ENCODE data around the gene MGST2.

MGST2 gene

GRCh38 chr4:139711461-139711860, 45.8 kb downstream of the MGST2 start:
- H3K36me3 ChIP-seq (ENCODE audit: insufficient read depth, low read length) = no peaks in the 10 kb centered on the region
- H3K4me3 ChIP-seq = no peak overlapping the region
- no peak overlapping the region for H3K9ac ChIP-seq (ENCODE audit: insufficient read length)
- TF ChIP-seq EZH2 (IDR thresholded peaks at IDR 0.05) = no peak
- no peak for TF ChIP-seq POLR2AphosphoS5 (IDR thresholded peaks at IDR 0.05; ENCODE audit: borderline replicate concordance, low read depth, low read length)
- TF ChIP-seq FOXP2 (optimal IDR thresholded peaks at IDR 0.05; ENCODE audit: control extremely low read depth, extremely low read length, insufficient read depth) = no peak
- H3K9me3 ChIP-seq (ENCODE audit: low read depth, low read length) = no peaks in the 10 kb centered on the region
- H3K27ac ChIP-seq = no peak overlapping the region
- DNase-seq (ENCODE audit: low read depth, low spot score) = no peak

GRCh38 chr4:139712882-139713281, 47.3 kb downstream of the MGST2 start:
- H3K27ac ChIP-seq = no peak overlapping the region
- DNase-seq (ENCODE audit: low read depth, low spot score) = no peak
- H3K9me3 ChIP-seq (ENCODE audit: low read depth, low read length) = no peaks in the 10 kb centered on the region
- H3K9ac ChIP-seq (ENCODE audit: insufficient read length) = no peak overlapping the region
- no peak overlapping the region for H3K4me3 ChIP-seq
- TF ChIP-seq FOXP2 (optimal IDR thresholded peaks at IDR 0.05; ENCODE audit: control extremely low read depth, extremely low read length, insufficient read depth) (no peak), EZH2 (IDR thresholded peaks at IDR 0.05) (no peak)
- no peaks in the 10 kb centered on the region for H3K36me3 ChIP-seq (ENCODE audit: insufficient read depth, low read length)

- no peaks in the 10 kb centered on the region for H3K9me3 ChIP-seq (ENCODE audit: low read depth, low read length)
- H3K9ac ChIP-seq (ENCODE audit: insufficient read length) = no peak overlapping the region
- TF ChIP-seq POLR2AphosphoS5 (IDR thresholded peaks at IDR 0.05; ENCODE audit: borderline replicate concordance, low read depth, low read length) = no peak
- TF ChIP-seq EZH2 (IDR thresholded peaks at IDR 0.05) = no peak
- no peak for TF ChIP-seq FOXP2 (optimal IDR thresholded peaks at IDR 0.05; ENCODE audit: control extremely low read depth, extremely low read length, insufficient read depth)
- no peak for DNase-seq (ENCODE audit: low read depth, low spot score)
- no peak overlapping the region for H3K27ac ChIP-seq
- no peaks in the 10 kb centered on the region for H3K36me3 ChIP-seq (ENCODE audit: insufficient read depth, low read length)
- H3K4me3 ChIP-seq = no peak overlapping the region
Observed at GRCh38 chr4:139715746-139716391, 50.2 kb downstream of the MGST2 start.

GRCh38 chr4:139718358-139718757, 52.7 kb downstream of the MGST2 start:
- Histone ChIP-seq H3K4me3 (no peak overlapping the region), H3K36me3 (ENCODE audit: insufficient read depth, low read length) (no peaks in the 10 kb centered on the region)
- DNase-seq (ENCODE audit: low read depth, low spot score) = no peak

GRCh38 chr4:139718833-139719232, 53.2 kb downstream of the MGST2 start:
- H3K9me3 ChIP-seq (ENCODE audit: low read depth, low read length) = no peaks in the 10 kb centered on the region
- TF ChIP-seq EZH2 (IDR thresholded peaks at IDR 0.05) (no peak), FOXP2 (optimal IDR thresholded peaks at IDR 0.05; ENCODE audit: control extremely low read depth, extremely low read length, insufficient read depth) (no peak), POLR2AphosphoS5 (IDR thresholded peaks at IDR 0.05; ENCODE audit: borderline replicate concordance, low read depth, low read length) (no peak)
- no peak overlapping the region for H3K9ac ChIP-seq (ENCODE audit: insufficient read length)
- DNase-seq (ENCODE audit: low read depth, low spot score) = no peak
- no peak overlapping the region for H3K27ac ChIP-seq
- H3K36me3 ChIP-seq (ENCODE audit: insufficient read depth, low read length) = no peaks in the 10 kb centered on the region
- no peak overlapping the region for H3K4me3 ChIP-seq

More at GRCh38 chr4:139718358-139718757, 52.7 kb downstream of the MGST2 start:
- H3K9me3 ChIP-seq (ENCODE audit: low read depth, low read length) = no peaks in the 10 kb centered on the region
- TF ChIP-seq FOXP2 (optimal IDR thresholded peaks at IDR 0.05; ENCODE audit: control extremely low read depth, extremely low read length, insufficient read depth) (no peak), POLR2AphosphoS5 (IDR thresholded peaks at IDR 0.05; ENCODE audit: borderline replicate concordance, low read depth, low read length) (no peak), EZH2 (IDR thresholded peaks at IDR 0.05) (no peak)
- no peak overlapping the region for H3K9ac ChIP-seq (ENCODE audit: insufficient read length)
- H3K27ac ChIP-seq = no peak overlapping the region

- H3K9me3 ChIP-seq (ENCODE audit: low read depth, low read length) = no peaks in the 10 kb centered on the region
- DNase-seq (ENCODE audit: low read depth, low spot score) = no peak
- H3K9ac ChIP-seq (ENCODE audit: insufficient read length) = no peak overlapping the region
- no peaks in the 10 kb centered on the region for H3K36me3 ChIP-seq (ENCODE audit: insufficient read depth, low read length)
- no peak overlapping the region for H3K4me3 ChIP-seq
- H3K27ac ChIP-seq = no peak overlapping the region
- TF ChIP-seq EZH2 (IDR thresholded peaks at IDR 0.05) (no peak), POLR2AphosphoS5 (IDR thresholded peaks at IDR 0.05; ENCODE audit: borderline replicate concordance, low read depth, low read length) (no peak), FOXP2 (optimal IDR thresholded peaks at IDR 0.05; ENCODE audit: control extremely low read depth, extremely low read length, insufficient read depth) (no peak)
Observed at GRCh38 chr4:139719381-139720101, 53.9 kb downstream of the MGST2 start.

- Histone ChIP-seq H3K9ac (ENCODE audit: insufficient read length) (no peak overlapping the region), H3K27ac (no peak overlapping the region), H3K9me3 (ENCODE audit: low read depth, low read length) (no peaks in the 10 kb centered on the region), H3K36me3 (ENCODE audit: insufficient read depth, low read length) (no peaks in the 10 kb centered on the region), H3K4me3 (no peak overlapping the region)
- no peak for TF ChIP-seq POLR2AphosphoS5 (IDR thresholded peaks at IDR 0.05; ENCODE audit: borderline replicate concordance, low read depth, low read length)
- no peak for DNase-seq (ENCODE audit: low read depth, low spot score)
Observed at GRCh38 chr4:139720806-139721205, 55.2 kb downstream of the MGST2 start.

GRCh38 chr4:139721789-139722188, 56.2 kb downstream of the MGST2 start:
- H3K27ac ChIP-seq = no peak overlapping the region
- no peak overlapping the region for H3K9ac ChIP-seq (ENCODE audit: insufficient read length)
- H3K9me3 ChIP-seq (ENCODE audit: low read depth, low read length) = no peaks in the 10 kb centered on the region
- no peak for DNase-seq (ENCODE audit: low read depth, low spot score)
- H3K4me3 ChIP-seq = no peak overlapping the region
- no peaks in the 10 kb centered on the region for H3K36me3 ChIP-seq (ENCODE audit: insufficient read depth, low read length)
- TF ChIP-seq FOXP2 (optimal IDR thresholded peaks at IDR 0.05; ENCODE audit: control extremely low read depth, extremely low read length, insufficient read depth) (no peak), POLR2AphosphoS5 (IDR thresholded peaks at IDR 0.05; ENCODE audit: borderline replicate concordance, low read depth, low read length) (no peak), EZH2 (IDR thresholded peaks at IDR 0.05) (no peak)
